Karpas-422 (cell line): Measurements from ENCODE around the gene RBM41. TPM values are rescaled to one million over a fixed set of nuclear protein-coding genes. Genes with fewer than 3 reads are reported as not detected.

ENCODE experiments used
- DNase-seq: peaks from one replicate; pipeline ENCODE4 v3.0.0-alpha.2; 2015
- H2AFZ ChIP-seq: fragments of 200-600 bp; sonication (generic); 2 replicates; pipeline ENCODE4 v1.6.1; 2014; ENCODE audit warnings: antibody characterized with exemption, low read length, mixed read lengths
- H3K27ac ChIP-seq: fragments of 200-600 bp; sonication (generic); 2 replicates; pipeline ENCODE4 v1.5.1; 2014; ENCODE audit warnings: mild to moderate bottlenecking, low read length, moderate library complexity
- H3K27me3 ChIP-seq: fragments of 200-600 bp; sonication (generic); 2 replicates; pipeline ENCODE4 v1.6.1; 2014; ENCODE audit warnings: low read length, mixed read lengths
- H3K36me3 ChIP-seq: fragments of 200-600 bp; sonication (generic); 2 replicates; pipeline ENCODE4 v1.6.1; 2014; ENCODE audit warnings: low read length, mixed read lengths; ENCODE audit not compliant: insufficient read depth
- H3K4me1 ChIP-seq: fragments of 200-600 bp; sonication (generic); 2 replicates; pipeline ENCODE4 v1.6.1; 2014; ENCODE audit warnings: mild to moderate bottlenecking, low read length, mixed read lengths
- H3K4me2 ChIP-seq: fragments of 200-600 bp; sonication (generic); 2 replicates; pipeline ENCODE4 v1.6.1; 2014; ENCODE audit warnings: low read length, low read depth, mild to moderate bottlenecking; ENCODE audit not compliant: poor library complexity, severe bottlenecking
- H3K4me3 ChIP-seq: fragments of 200-600 bp; sonication (generic); 2 replicates; pipeline ENCODE4 v1.5.1; 2014; ENCODE audit warnings: mild to moderate bottlenecking, antibody characterized with exemption, low read length, mixed read lengths
- H3K79me2 ChIP-seq: fragments of 200-600 bp; sonication (generic); 2 replicates; pipeline ENCODE4 v1.6.1; 2014; ENCODE audit warnings: mild to moderate bottlenecking, low read length, mixed read lengths
- H3K9ac ChIP-seq: fragments of 200-600 bp; sonication (generic); 2 replicates; pipeline ENCODE4 v1.6.0; 2014; ENCODE audit warnings: low read length
- H3K9me2 ChIP-seq: fragments of 200-600 bp; sonication (generic), shearing (Covaris generic); replicated peaks from 2 replicates; pipeline ENCODE4 v1.6.0; 2014; ENCODE audit warnings: mild to moderate bottlenecking, low read length, moderate library complexity; ENCODE audit not compliant: insufficient read depth
- H3K9me3 ChIP-seq: fragments of 300-700, 200-600 bp; sonication (generic); 2 replicates; pipeline ENCODE4 v1.6.1; 2014; ENCODE audit warnings: low read length, mixed read lengths
- H4K20me1 ChIP-seq: fragments of 200-600 bp; sonication (generic); 2 replicates; pipeline ENCODE4 v1.6.1; 2014; ENCODE audit warnings: mild to moderate bottlenecking, antibody characterized with exemption, low read length, low read depth; ENCODE audit not compliant: insufficient read depth
- total RNA-seq: library from RNA; depleted of rRNA; stranded (reverse); fragments of >200 nt; shearing (Covaris generic); gene quantifications from 2 replicates; pipeline ENCODE4 v1.2.3, GENCODE V29; 2014; ENCODE audit warnings: low replicate concordance

RBM41 gene
- total RNA-seq, 1 experiment from 2014 or later: 15.6 TPM

DNA sequence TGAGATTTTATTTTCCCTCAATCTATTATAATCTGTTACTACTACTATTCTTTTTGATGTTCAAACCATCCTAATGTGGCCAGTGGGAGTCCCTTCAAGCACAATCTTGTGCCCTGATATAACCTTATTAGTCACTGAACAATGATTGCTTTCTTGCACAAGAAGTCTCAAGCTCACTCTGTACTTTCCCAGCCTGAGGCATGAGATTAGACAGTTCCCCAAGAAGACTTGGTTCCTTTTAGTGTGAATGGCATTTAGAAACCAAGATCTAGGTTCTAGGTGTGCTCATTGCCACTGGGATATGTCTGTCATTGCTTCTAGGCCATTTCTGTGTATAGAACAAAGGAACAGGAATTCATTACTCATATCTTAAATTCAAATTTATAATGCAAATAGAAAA, 28.0 kb upstream of the RBM41 start:
- Histone ChIP-seq H3K27ac (no peak overlapping the region), H3K9me3 (no peaks in the 10 kb centered on the region), H3K9ac (no peak overlapping the region), H3K36me3 (no peaks in the 10 kb centered on the region), H3K79me2 (no peaks in the 10 kb centered on the region), H2AFZ (no peak overlapping the region), H3K4me1 (no peaks in the 10 kb centered on the region), H3K4me3 (no peak overlapping the region), H3K4me2 (no peak overlapping the region), H4K20me1 (no peaks in the 10 kb centered on the region), H3K9me2 (no peaks in the 10 kb centered on the region), H3K27me3 (no peaks in the 10 kb centered on the region)
- DNase-seq: no peak

DNA sequence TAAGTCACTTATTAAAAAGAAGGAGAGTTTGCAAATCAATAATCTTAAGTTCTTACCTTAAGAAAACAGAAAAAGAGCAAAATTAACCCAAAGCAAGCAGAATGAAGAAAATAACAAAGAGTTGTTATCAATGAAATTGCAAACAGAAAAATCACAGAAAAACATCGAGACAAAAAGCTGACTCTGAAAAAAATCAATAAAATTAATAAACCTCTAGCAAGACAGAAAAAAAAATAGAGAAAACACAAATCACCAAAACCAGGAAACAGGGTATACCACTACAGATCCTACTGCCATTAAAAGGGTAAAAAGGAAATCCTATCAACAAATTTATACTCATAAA, 17.3 kb upstream of the RBM41 start:
- Histone ChIP-seq H3K9me2 (no peaks in the 10 kb centered on the region), H4K20me1 (no peaks in the 10 kb centered on the region), H3K4me3 (no peak overlapping the region), H3K27ac (no peak overlapping the region), H3K36me3 (no peaks in the 10 kb centered on the region), H3K79me2 (no peaks in the 10 kb centered on the region), H3K27me3 (no peaks in the 10 kb centered on the region), H3K4me2 (no peak overlapping the region), H2AFZ (no peak overlapping the region), H3K4me1 (no peaks in the 10 kb centered on the region), H3K9me3 (no peaks in the 10 kb centered on the region), H3K9ac (no peak overlapping the region)
- no peak for DNase-seq

DNA sequence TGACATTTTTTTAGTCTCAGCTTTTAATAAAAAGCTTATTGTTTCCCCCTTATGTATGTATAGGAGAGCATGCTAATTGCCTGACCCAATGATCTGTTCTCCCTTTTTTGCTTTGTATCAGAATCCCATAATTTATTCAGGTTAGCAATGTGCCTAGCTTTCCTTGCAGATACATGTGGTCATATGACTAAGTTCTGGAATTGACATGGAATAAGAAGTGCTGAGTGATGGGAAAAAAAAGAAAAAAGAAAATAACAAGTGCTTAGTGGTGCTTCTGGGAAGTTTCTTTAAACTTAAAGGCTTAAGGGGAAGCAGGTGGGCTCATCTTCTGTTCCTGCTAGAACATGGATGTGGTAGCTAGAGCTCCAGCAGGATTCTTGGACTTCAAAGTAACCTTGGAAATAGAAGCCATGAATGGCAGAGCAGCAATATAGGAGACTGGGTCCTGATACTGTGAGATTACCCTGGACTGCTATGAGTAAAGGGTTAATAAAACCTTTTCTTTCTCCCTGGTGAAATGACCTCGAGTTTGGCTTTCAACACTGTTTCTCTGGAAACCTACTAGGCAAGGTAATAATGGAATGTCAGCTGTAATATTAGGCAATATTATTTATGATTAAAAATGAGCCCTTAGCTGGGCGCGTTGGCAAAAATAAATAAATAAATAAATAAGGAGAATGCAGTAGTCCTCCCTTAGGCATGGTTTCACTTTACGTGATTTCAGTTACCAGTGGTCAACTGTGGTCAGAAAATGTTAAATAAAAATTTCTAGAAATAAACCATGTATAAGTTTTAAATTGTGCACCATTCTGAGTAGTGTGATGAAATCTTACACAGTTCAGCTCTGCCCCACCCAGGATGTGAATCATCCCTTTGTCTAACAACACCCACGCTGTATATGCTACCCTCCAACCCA, 16.7 kb upstream of the RBM41 start:
- H3K36me3 ChIP-seq: no peaks in the 10 kb centered on the region
- H3K27ac ChIP-seq: no peak overlapping the region
- H3K9me2 ChIP-seq: no peaks in the 10 kb centered on the region
- H2AFZ ChIP-seq: no peak overlapping the region
- no peak overlapping the region for H3K4me3 ChIP-seq
- no peaks in the 10 kb centered on the region for H3K4me1 ChIP-seq
- H4K20me1 ChIP-seq: no peaks in the 10 kb centered on the region
- H3K27me3 ChIP-seq: no peaks in the 10 kb centered on the region
- DNase-seq: no peak
- no peaks in the 10 kb centered on the region for H3K79me2 ChIP-seq
- H3K4me2 ChIP-seq: no peak overlapping the region
- H3K9me3 ChIP-seq: no peaks in the 10 kb centered on the region
- H3K9ac ChIP-seq: no peak overlapping the region

DNA sequence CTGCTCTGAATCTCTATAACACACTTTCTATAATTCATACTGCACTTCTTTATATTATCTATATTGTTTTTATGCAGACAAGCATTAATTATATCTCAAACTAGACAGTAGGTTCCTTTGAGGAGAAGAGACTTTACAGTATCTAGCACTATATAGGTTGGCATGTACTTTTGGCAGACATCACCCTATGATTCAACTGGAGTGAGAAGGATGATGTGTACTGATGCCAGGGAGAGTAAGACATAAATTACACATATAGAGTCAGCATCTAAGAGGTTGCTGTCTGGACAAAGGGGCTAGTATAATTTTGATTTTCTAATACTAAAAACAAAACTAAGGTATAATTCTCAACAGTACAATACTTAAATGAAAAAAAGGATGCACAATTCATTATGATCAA, 5.1 kb upstream of the RBM41 start:
- no peak overlapping the region for H3K4me2 ChIP-seq
- H3K36me3 ChIP-seq: no peaks in the 10 kb centered on the region

DNA sequence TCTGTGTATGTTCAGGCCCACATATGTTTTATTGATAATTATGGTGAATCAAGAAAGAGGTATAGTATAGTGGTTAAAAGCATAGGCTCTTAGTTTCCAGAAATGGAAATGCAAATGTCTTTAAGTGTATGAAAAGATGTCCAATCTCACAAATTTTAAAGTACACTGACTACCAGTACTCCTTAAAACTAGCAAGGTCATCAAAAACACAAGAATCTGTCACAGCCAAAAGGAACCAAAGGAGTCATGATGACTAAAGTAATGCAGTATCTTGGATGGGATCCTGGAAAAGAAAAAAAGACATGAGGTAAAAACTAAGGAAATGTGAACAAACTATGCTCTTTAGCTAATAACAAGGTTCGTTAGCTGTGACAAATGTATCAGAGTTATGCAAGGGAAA, 661 bp upstream of the RBM41 start:
- Histone ChIP-seq H3K27ac (no peak overlapping the region), H3K9me2 (no peaks in the 10 kb centered on the region), H3K9ac (peak overlapping the region; percentile 70), H3K9me3 (no peaks in the 10 kb centered on the region), H3K79me2 (peaks cover 19% of the 10 kb centered on the region), H3K4me3 (peak overlapping the region; percentile 64), H4K20me1 (no peaks in the 10 kb centered on the region), H3K4me1 (peaks cover 17% of the 10 kb centered on the region), H3K36me3 (peaks cover 5% of the 10 kb centered on the region; the same call in 1 of the 2 replicates), H2AFZ (no peak overlapping the region), H3K4me2 (peak overlapping the region; percentile 61), H3K27me3 (no peaks in the 10 kb centered on the region)
- DNase-seq: no peak

More for the DNA sequence above, 5.1 kb upstream of the RBM41 start:
- no peak overlapping the region for H3K27ac ChIP-seq
- no peaks in the 10 kb centered on the region for H4K20me1 ChIP-seq
- H3K4me1 ChIP-seq: peaks cover 8% of the 10 kb centered on the region
- no peaks in the 10 kb centered on the region for H3K9me3 ChIP-seq
- no peaks in the 10 kb centered on the region for H3K79me2 ChIP-seq
- H2AFZ ChIP-seq: no peak overlapping the region
- H3K9me2 ChIP-seq: no peaks in the 10 kb centered on the region
- no peak overlapping the region for H3K4me3 ChIP-seq
- DNase-seq: no peak
- H3K27me3 ChIP-seq: no peaks in the 10 kb centered on the region
- H3K9ac ChIP-seq: no peak overlapping the region

DNA sequence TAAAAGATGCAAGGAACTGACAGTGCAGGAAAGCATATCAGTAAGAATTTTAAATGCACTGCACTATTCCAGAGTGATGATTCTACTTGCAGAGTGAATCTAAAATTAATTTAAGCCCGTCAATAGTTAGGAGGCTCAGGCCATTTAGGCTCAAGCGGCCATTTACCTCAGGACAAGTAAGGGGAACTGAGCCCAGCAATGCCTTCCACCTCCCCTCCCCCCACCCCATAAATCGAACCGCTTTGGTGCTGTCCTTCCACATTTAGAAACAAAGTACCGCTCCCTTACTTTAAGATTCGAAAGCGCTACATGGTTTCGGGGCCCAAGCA, 665 bp downstream of the RBM41 start:
- DNase-seq: peak; percentile 66
- Histone ChIP-seq H2AFZ (no peak overlapping the region), H3K36me3 (peaks cover 15% of the 10 kb centered on the region), H4K20me1 (no peaks in the 10 kb centered on the region), H3K9me3 (no peaks in the 10 kb centered on the region), H3K27me3 (no peaks in the 10 kb centered on the region), H3K4me2 (peak overlapping the region; percentile 61), H3K9me2 (no peaks in the 10 kb centered on the region), H3K4me3 (peak overlapping the region; percentile 64), H3K27ac (0 out of 2 replicates have a peak overlapping the region, but pooled peaks have one; percentile 1), H3K79me2 (peaks cover 19% of the 10 kb centered on the region), H3K9ac (peak overlapping the region; percentile 70), H3K4me1 (peaks cover 21% of the 10 kb centered on the region)

DNA sequence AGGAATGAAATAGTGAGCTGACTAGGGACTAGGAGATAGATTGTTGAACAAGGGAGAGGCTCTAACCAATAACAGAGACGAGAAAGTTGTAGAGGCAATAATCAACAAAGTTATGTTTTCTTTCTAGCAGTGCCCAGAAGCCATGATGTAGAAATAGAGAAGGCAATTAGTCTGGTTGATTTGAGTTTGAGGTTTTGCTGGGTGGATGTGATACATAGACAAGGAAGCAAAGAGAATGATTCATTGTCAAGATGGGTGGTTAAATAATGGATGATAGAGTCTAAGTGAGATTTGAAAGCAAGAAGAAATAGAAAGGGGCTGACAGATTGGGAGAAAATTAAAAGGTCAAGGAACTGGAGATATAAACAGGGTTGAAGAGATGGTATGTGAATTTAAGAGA, 11.2 kb downstream of the RBM41 start:
- DNase-seq: no peak
- H3K27me3 ChIP-seq: no peaks in the 10 kb centered on the region
- peaks cover 39% of the 10 kb centered on the region for H3K36me3 ChIP-seq
- peaks cover 29% of the 10 kb centered on the region for H3K79me2 ChIP-seq
- H3K9me2 ChIP-seq: no peaks in the 10 kb centered on the region
- H3K4me1 ChIP-seq: no peaks in the 10 kb centered on the region
- no peaks in the 10 kb centered on the region for H3K9me3 ChIP-seq
- no peak overlapping the region for H3K4me3 ChIP-seq
- H4K20me1 ChIP-seq: no peaks in the 10 kb centered on the region
- H2AFZ ChIP-seq: no peak overlapping the region
- H3K4me2 ChIP-seq: no peak overlapping the region
- H3K27ac ChIP-seq: no peak overlapping the region
- no peak overlapping the region for H3K9ac ChIP-seq

DNA sequence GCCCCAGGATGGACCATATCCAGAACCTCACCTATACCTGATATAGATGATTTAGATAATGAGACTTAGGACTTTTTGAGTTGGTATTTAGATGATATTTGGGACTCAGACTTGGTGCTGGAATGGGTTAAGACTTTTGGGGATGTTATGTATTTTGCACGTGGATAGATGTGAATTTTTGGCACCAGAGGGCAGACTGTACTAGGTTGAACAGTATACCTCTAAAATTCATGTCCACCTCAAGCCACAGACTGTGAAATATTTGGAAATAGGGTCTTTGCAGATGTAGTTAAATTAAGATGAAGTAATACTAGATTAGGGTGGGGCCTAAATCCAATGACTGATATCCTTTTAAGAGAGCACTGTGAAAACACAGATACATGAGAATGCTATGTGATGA, 15.6 kb downstream of the RBM41 start:
- H2AFZ ChIP-seq: no peak overlapping the region
- H3K27me3 ChIP-seq: no peaks in the 10 kb centered on the region
- no peak overlapping the region for H3K9ac ChIP-seq
- H3K4me2 ChIP-seq: no peak overlapping the region
- H3K4me1 ChIP-seq: no peaks in the 10 kb centered on the region
- H3K27ac ChIP-seq: no peak overlapping the region
- H3K9me3 ChIP-seq: no peaks in the 10 kb centered on the region
- H4K20me1 ChIP-seq: no peaks in the 10 kb centered on the region
- H3K79me2 ChIP-seq: peaks cover 27% of the 10 kb centered on the region
- peaks cover 16% of the 10 kb centered on the region for H3K36me3 ChIP-seq
- DNase-seq: no peak
- no peak overlapping the region for H3K4me3 ChIP-seq
- H3K9me2 ChIP-seq: no peaks in the 10 kb centered on the region
